HUES64 (cell line): ENCODE measurements around the gene SLC6A5.
"Not testable (repeated sequence)": the region's sequence is repeated elsewhere in the genome, so short reads cannot be mapped to it uniquely, and the experiment has no call there.

Source experiments
- H3K27ac ChIP-seq: 2 replicates; pipeline ENCODE4 v1.7.0; 2013; ENCODE audit warnings: low read depth, low read length, inconsistent platforms
- H3K27me3 ChIP-seq: 2 replicates; pipeline ENCODE4 v1.6.1; 2013; ENCODE audit warnings: mild to moderate bottlenecking, low read length; ENCODE audit not compliant: insufficient read depth
- H3K36me3 ChIP-seq: 2 replicates; pipeline ENCODE4 v1.6.1; 2013; ENCODE audit warnings: mild to moderate bottlenecking, low read length; ENCODE audit not compliant: insufficient read depth
- H3K4me1 ChIP-seq: 2 replicates; pipeline ENCODE4 v1.6.1; 2013; ENCODE audit warnings: mild to moderate bottlenecking, low read length, moderate library complexity; ENCODE audit not compliant: insufficient read depth
- H3K4me3 ChIP-seq: 2 replicates; pipeline ENCODE4 v1.5.1; 2013; ENCODE audit warnings: mild to moderate bottlenecking, low read length, moderate library complexity
- H3K9ac ChIP-seq: 2 replicates; pipeline ENCODE4 v1.6.1; 2013; ENCODE audit warnings: mild to moderate bottlenecking, low read depth, low read length
- H3K9me3 ChIP-seq: 2 replicates; pipeline ENCODE4 v1.6.1; 2013; ENCODE audit warnings: low read depth, low read length; ENCODE audit not compliant: insufficient read depth
- WGBS: fragments of 150-250, 120-280 bp; methylation state at CpG from one replicate; pipeline ENCODE4 v1.1.7; 2013; ENCODE audit warnings: missing lambda C conversion rate; 5-methylcytosine and 5-hydroxymethylcytosine counted together

Gene SLC6A5

DNA sequence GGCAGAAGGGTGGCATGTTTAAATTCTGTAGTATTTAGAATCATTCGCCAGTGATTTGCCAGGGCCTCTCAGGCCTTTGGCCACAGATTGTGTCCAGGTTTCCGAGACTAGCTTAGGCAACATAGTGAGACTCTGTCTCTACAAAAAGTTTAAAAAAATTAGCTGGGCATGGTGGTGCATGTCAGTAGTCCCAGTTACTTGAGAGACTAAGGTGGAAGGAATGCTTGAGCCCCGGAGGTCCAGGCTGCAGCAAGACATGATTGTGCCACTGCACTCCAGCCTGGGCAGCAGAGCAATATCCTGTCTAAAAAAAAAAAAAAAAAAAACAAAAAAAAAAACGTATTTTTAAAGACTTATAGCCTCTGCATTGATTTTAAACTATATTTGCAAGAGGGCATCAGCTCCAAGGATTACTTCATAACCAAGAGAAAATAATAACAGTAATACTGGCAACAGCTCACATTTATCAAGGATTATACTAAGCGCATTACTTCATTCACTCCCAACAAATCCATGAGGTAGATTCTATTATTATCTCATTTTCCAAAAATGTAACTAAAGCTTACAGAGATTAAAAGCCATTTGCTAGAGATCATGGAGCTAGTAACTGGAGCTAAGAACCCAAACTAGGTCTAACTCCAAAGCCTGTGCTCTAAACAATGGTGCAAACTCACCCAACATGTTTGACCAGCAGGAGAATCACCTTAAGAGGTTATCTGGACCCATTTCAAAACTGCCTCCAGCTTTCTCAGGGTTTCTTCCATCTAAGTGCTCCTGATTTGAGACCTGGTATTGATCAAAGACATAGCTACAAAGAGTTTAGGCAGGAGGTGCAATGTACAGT is 32.6 kb upstream of the SLC6A5 start:
- Histone ChIP-seq H3K9me3 (no peaks in the 10 kb centered on the region), H3K4me1 (no peaks in the 10 kb centered on the region), H3K36me3 (no peaks in the 10 kb centered on the region), H3K27ac (no peak overlapping the region), H3K27me3 (no peaks in the 10 kb centered on the region), H3K9ac (no peak overlapping the region), H3K4me3 (no peak overlapping the region)
- 95% methylated on average over 4 of the region's 5 CpGs for WGBS

GRCh38 chr11:20579725-20580124 is 19.7 kb upstream of the SLC6A5 start:
- not testable (repeated sequence) for H3K9ac ChIP-seq, H3K9me3 ChIP-seq, H3K27ac ChIP-seq, H3K4me3 ChIP-seq, H3K36me3 ChIP-seq, H3K27me3 ChIP-seq, H3K4me1 ChIP-seq
- WGBS = 93% methylated on average over 4 of the region's 4 CpGs

DNA sequence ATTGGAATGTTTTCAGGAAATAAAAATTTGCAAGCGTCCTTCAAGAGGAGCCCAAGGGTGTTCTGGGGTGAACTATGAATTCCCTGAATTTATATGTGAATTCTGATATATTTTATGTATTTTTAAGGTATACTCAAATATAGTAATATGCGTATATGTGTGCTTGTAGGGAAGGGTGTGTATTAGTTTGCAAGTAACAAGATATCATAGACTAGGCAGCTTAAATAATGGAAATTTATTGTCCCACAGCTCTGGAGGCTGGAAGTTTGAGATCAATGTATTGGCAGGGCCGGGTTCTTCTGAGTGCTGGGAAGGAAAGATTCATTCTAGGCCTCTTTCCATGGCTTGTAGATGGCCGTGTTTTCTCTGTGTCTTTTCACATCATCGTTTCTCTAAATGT is 16.2 kb upstream of the SLC6A5 start:
- 73% methylated on average over 5 of the region's 5 CpGs for WGBS
- Histone ChIP-seq H3K4me1 (no peaks in the 10 kb centered on the region), H3K9ac (no peak overlapping the region), H3K36me3 (no peaks in the 10 kb centered on the region), H3K4me3 (no peak overlapping the region), H3K27ac (no peak overlapping the region), H3K9me3 (no peaks in the 10 kb centered on the region), H3K27me3 (no peaks in the 10 kb centered on the region)

- H3K27me3 ChIP-seq = no peaks in the 10 kb centered on the region; the same call in 1 of the 2 replicates
- H3K4me3 ChIP-seq = no peak overlapping the region
- no peaks in the 10 kb centered on the region for H3K36me3 ChIP-seq
- 78% methylated on average over 4 of the region's 4 CpGs for WGBS
- H3K9ac ChIP-seq = no peak overlapping the region
- H3K27ac ChIP-seq = no peak overlapping the region
- H3K9me3 ChIP-seq = no peaks in the 10 kb centered on the region
- no peaks in the 10 kb centered on the region for H3K4me1 ChIP-seq
Observed at GRCh38 chr11:20584093-20584774, 15.2 kb upstream of the SLC6A5 start.

DNA sequence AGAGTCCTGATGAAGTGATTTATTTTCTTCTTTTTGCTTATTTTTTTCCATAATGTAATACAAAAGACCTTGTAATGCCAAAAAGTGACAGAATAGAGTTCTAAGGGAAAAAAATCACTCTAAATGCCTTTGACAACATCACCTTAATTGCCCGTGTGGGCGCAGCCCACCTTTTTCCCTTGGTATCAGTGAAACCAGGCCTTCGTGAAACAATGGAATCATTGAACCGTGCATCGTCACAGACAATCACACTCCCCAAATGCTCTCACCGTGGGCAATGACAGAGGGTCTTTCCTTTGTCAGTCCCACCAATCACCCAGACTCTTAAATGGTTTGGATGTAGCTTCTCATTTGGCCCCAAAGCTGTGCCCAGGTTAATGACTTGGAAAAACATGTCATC is 9.6 kb upstream of the SLC6A5 start:
- H3K4me3 ChIP-seq = no peak overlapping the region
- WGBS = 84% methylated on average over 6 of the region's 6 CpGs
- H3K36me3 ChIP-seq = no peaks in the 10 kb centered on the region
- H3K4me1 ChIP-seq = no peaks in the 10 kb centered on the region
- H3K9ac ChIP-seq = no peak overlapping the region
- H3K27me3 ChIP-seq = peaks cover 23% of the 10 kb centered on the region
- no peak overlapping the region for H3K27ac ChIP-seq
- no peaks in the 10 kb centered on the region for H3K9me3 ChIP-seq

- Histone ChIP-seq H3K36me3 (no peaks in the 10 kb centered on the region), H3K9ac (no peak overlapping the region), H3K4me1 (no peaks in the 10 kb centered on the region), H3K27ac (no peak overlapping the region), H3K4me3 (no peak overlapping the region), H3K9me3 (no peaks in the 10 kb centered on the region), H3K27me3 (peaks cover 29% of the 10 kb centered on the region)
- WGBS = 95% methylated on average over 2 of the region's 3 CpGs
Observed at GRCh38 chr11:20590381-20590780, 9.0 kb upstream of the SLC6A5 start.

GRCh38 chr11:20592741-20593140 is 6.7 kb upstream of the SLC6A5 start:
- H3K27me3 ChIP-seq = peaks cover 53% of the 10 kb centered on the region
- H3K4me1 ChIP-seq = peaks cover 6% of the 10 kb centered on the region; the same call in 1 of the 2 replicates
- no peak overlapping the region for H3K27ac ChIP-seq
- no peaks in the 10 kb centered on the region for H3K9me3 ChIP-seq
- no peak overlapping the region for H3K4me3 ChIP-seq
- WGBS = 72% methylated on average over 2 of the region's 2 CpGs
- no peaks in the 10 kb centered on the region for H3K36me3 ChIP-seq
- no peak overlapping the region for H3K9ac ChIP-seq

GRCh38 chr11:20594274-20595061 is 4.9 kb upstream of the SLC6A5 start:
- 92% methylated on average over 4 of the region's 8 CpGs for WGBS
- Histone ChIP-seq H3K4me1 (peaks cover 15% of the 10 kb centered on the region; the same call in 1 of the 2 replicates), H3K9ac (no peak overlapping the region), H3K36me3 (no peaks in the 10 kb centered on the region), H3K9me3 (no peaks in the 10 kb centered on the region), H3K27ac (no peak overlapping the region), H3K27me3 (peaks cover 70% of the 10 kb centered on the region), H3K4me3 (no peak overlapping the region)

DNA sequence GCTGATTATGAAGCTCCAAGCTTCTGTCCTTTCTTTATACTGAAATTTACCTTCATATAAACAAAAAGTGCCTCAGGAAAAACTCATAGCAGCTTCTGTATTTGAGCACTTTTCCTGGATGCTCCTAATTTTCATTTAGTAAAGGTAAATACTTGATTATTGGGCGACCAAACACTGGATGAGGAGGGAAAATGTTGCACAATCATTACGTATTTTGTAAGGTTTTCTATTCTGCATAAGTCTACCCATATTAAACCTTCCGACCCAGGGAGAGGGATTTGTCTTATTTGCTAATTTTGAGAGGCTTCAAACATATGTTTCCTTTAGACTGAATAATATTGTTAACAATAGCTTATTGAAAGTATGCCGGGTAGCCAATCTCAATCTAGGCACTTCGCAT is 4.3 kb upstream of the SLC6A5 start:
- peaks cover 15% of the 10 kb centered on the region; the same call in 1 of the 2 replicates for H3K4me1 ChIP-seq
- peaks cover 76% of the 10 kb centered on the region for H3K27me3 ChIP-seq
- H3K4me3 ChIP-seq = no peak overlapping the region
- H3K36me3 ChIP-seq = no peaks in the 10 kb centered on the region
- no peak overlapping the region for H3K27ac ChIP-seq
- WGBS = 94% methylated on average over 3 of the region's 5 CpGs
- no peak overlapping the region for H3K9ac ChIP-seq
- H3K9me3 ChIP-seq = no peaks in the 10 kb centered on the region

DNA sequence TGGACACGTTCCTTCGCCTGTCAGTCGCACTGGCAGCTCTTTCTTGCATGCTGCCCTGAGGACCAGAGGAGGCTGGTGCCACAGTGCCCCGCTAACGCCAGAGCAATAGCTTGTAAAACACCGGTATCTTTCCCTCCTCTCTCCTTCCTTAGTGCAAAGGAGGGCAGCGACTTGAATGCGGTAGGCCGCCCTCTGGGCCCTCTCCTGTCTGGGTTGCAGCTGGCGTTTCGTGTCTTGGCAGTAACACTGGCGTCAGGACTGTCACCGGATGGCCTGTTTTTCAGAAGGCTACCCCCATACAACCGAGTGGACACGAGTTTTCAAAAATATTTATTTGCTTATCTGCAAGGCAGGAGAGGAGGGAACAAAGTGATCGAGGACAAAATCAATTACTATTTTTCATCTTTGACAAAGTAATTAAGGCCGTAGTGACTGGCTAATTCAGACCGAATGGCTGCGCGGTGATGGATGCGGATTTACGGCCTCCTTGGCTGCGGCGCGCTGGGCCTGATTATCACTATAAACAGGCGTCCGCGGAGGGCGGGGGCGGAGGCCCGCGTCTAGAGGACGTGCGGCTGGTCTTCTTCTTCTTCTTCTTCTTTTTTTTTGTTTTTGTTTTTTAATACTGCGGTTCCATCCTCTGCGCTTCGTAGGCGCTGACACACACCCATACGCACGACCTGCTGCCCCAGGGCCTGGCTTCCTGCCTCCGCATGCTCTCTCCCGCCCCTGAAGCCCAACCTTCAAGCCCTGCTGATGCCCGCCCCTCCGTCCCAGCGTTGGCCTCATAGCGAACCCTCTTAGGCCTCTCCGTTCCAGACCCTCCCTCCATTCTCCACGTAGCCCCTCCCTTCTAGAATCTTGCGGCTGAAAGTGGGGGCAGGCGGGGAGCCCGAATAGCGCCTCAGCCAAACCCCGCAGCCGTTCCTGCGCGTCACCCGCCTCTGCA is 2.9 kb upstream of the SLC6A5 start:
- Histone ChIP-seq H3K27ac (no peak overlapping the region), H3K9ac (no peak overlapping the region), H3K27me3 (peaks cover 90% of the 10 kb centered on the region), H3K9me3 (no peaks in the 10 kb centered on the region), H3K36me3 (no peaks in the 10 kb centered on the region), H3K4me1 (peaks cover 20% of the 10 kb centered on the region; the same call in 1 of the 2 replicates), H3K4me3 (peak overlapping the region; percentile 48)
- 23% methylated on average over 57 of the region's 57 CpGs for WGBS
